ENCODE data around the gene PSMB8.

GRCh38 chr6:32814145-32814544 is 29.7 kb downstream of the PSMB8 start:
- no peak for TF ChIP-seq CTCF (IDR thresholded peaks at IDR 0.05; ENCODE audit: insufficient read depth, low read depth, low read length)
- TF ChIP-seq EZH2 (IDR thresholded peaks at IDR 0.05; ENCODE audit: insufficient read depth, low read length), result no peak
